Measurements from ENCODE around the gene MAD1L1. TPM values are rescaled to one million over a fixed set of nuclear protein-coding genes. Genes with fewer than 3 reads are reported as not detected.
"Not testable (repeated sequence)": the region's sequence is repeated elsewhere in the genome, so short reads cannot be mapped to it uniquely, and the experiment has no call there.

MAD1L1 gene
- total and polyA plus RNA-seq, 2 donors (not counting 1 experiment from before 2014, with no cell fraction given): 9.8 to 29.4 TPM

- no peaks in the 10 kb centered on the region for H3K9me3 ChIP-seq (ENCODE audit: control insufficient read depth, insufficient read depth, low read depth, low read length)
- H3K4me3 ChIP-seq (replicated peaks in 1 of 4; ENCODE audit: control extremely low read depth in 1 of 4, insufficient read depth in 1 of 4, low read depth in 3 of 4, low read length in 4 of 4): no peak overlapping the region
- H3K4me1 ChIP-seq (ENCODE audit: control insufficient read depth, extremely low read depth, insufficient read depth, low read length): peaks cover 13% of the 10 kb centered on the region
- no peaks in the 10 kb centered on the region for H3K79me2 ChIP-seq (ENCODE audit: control insufficient read depth, insufficient read depth, low read length)
- no peaks in the 10 kb centered on the region for H4K20me1 ChIP-seq (ENCODE audit: control insufficient read depth, extremely low read depth, insufficient read depth, low read length)
- no peaks in the 10 kb centered on the region for H3K27me3 ChIP-seq (ENCODE audit: control insufficient read depth, insufficient read depth, low read length)
- H3K9ac ChIP-seq (ENCODE audit: insufficient read depth, low read length): no peak overlapping the region
- TF ChIP-seq EZH2 (IDR thresholded peaks at IDR 0.05; ENCODE audit: low read length, missing control alignments): no peak
- TF ChIP-seq, protein P1, sequence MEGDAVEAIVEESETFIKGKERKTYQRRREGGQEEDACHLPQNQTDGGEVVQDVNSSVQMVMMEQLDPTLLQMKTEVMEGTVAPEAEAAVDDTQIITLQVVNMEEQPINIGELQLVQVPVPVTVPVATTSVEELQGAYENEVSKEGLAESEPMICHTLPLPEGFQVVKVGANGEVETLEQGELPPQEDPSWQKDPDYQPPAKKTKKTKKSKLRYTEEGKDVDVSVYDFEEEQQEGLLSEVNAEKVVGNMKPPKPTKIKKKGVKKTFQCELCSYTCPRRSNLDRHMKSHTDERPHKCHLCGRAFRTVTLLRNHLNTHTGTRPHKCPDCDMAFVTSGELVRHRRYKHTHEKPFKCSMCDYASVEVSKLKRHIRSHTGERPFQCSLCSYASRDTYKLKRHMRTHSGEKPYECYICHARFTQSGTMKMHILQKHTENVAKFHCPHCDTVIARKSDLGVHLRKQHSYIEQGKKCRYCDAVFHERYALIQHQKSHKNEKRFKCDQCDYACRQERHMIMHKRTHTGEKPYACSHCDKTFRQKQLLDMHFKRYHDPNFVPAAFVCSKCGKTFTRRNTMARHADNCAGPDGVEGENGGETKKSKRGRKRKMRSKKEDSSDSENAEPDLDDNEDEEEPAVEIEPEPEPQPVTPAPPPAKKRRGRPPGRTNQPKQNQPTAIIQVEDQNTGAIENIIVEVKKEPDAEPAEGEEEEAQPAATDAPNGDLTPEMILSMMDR (conservative IDR thresholded peaks at IDR 0.05 in 1 of 2, IDR thresholded peaks at IDR 0.05 in 1 of 2; ENCODE audit: low read depth in 1 of 2, low read length in 2 of 2): no peak
- DNase-seq (ENCODE audit: low read depth in 2 of 2): peak; percentile 65 to 86
- peaks cover 3% of the 10 kb centered on the region for H3K36me3 ChIP-seq (ENCODE audit: control insufficient read depth, insufficient read depth, low read length)
- H2AFZ ChIP-seq (ENCODE audit: low read length): no peak overlapping the region
- peak overlapping the region; percentile 58 for H3K4me2 ChIP-seq (ENCODE audit: extremely low read depth, insufficient read depth, low read length)
- H3K27ac ChIP-seq (ENCODE audit: insufficient read depth, low read length): peak overlapping the region; percentile 47
Observed at GRCh38 chr7:1883031-1883761, 349.5 kb downstream of the MAD1L1 start.

- no peak for DNase-seq (ENCODE audit: low read depth in 2 of 2)
- Histone ChIP-seq H3K36me3 (ENCODE audit: control insufficient read depth, insufficient read depth, low read length) (no peaks in the 10 kb centered on the region), H3K4me3 (replicated peaks in 1 of 4; ENCODE audit: control extremely low read depth in 1 of 4, insufficient read depth in 1 of 4, low read depth in 3 of 4, low read length in 4 of 4) (no peak overlapping the region), H2AFZ (ENCODE audit: low read length) (no peak overlapping the region), H4K20me1 (ENCODE audit: control insufficient read depth, extremely low read depth, insufficient read depth, low read length) (no peaks in the 10 kb centered on the region), H3K27ac (ENCODE audit: insufficient read depth, low read length) (peak overlapping the region; percentile 47), H3K9ac (ENCODE audit: insufficient read depth, low read length) (no peak overlapping the region), H3K4me2 (ENCODE audit: extremely low read depth, insufficient read depth, low read length) (peak overlapping the region; percentile 1), H3K79me2 (ENCODE audit: control insufficient read depth, insufficient read depth, low read length) (no peaks in the 10 kb centered on the region), H3K27me3 (ENCODE audit: control insufficient read depth, insufficient read depth, low read length) (no peaks in the 10 kb centered on the region), H3K4me1 (ENCODE audit: control insufficient read depth, extremely low read depth, insufficient read depth, low read length) (peaks cover 13% of the 10 kb centered on the region), H3K9me3 (ENCODE audit: control insufficient read depth, insufficient read depth, low read depth, low read length) (no peaks in the 10 kb centered on the region)
- no peak for TF ChIP-seq EZH2 (IDR thresholded peaks at IDR 0.05; ENCODE audit: low read length, missing control alignments)
- TF ChIP-seq, protein P1 (conservative IDR thresholded peaks at IDR 0.05 in 1 of 2, IDR thresholded peaks at IDR 0.05 in 1 of 2; ENCODE audit: low read depth in 1 of 2, low read length in 2 of 2): no peak
Observed at GRCh38 chr7:1882451-1882850, 350.3 kb downstream of the MAD1L1 start.

DNA sequence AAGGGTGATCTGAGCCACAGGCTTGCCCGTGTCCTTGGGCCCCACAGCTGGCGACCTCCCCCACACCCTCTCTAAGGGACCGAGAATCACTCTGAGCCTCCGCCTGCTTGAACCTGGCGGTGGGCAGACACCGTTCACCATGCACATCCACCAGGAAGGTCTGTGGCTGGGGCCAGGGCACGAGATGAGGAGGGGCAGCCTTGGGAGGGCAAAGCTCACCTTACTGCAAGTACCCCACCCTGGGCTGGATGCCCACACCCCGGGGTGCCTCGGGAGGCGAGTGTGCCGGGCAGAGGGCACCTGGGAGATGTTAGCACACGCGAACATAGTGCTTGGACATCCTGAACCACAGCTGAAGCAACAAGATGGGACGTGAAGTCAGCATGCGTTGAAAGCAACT lies 350.8 kb downstream of the MAD1L1 start:
- no peak for TF ChIP-seq EZH2 (IDR thresholded peaks at IDR 0.05; ENCODE audit: low read length, missing control alignments)
- TF ChIP-seq, protein P1 (conservative IDR thresholded peaks at IDR 0.05 in 1 of 2, IDR thresholded peaks at IDR 0.05 in 1 of 2; ENCODE audit: low read depth in 1 of 2, low read length in 2 of 2): no peak
- Histone ChIP-seq H3K27me3 (ENCODE audit: control insufficient read depth, insufficient read depth, low read length) (no peaks in the 10 kb centered on the region), H4K20me1 (ENCODE audit: control insufficient read depth, extremely low read depth, insufficient read depth, low read length) (no peaks in the 10 kb centered on the region), H2AFZ (ENCODE audit: low read length) (no peak overlapping the region), H3K36me3 (ENCODE audit: control insufficient read depth, insufficient read depth, low read length) (no peaks in the 10 kb centered on the region), H3K79me2 (ENCODE audit: control insufficient read depth, insufficient read depth, low read length) (no peaks in the 10 kb centered on the region), H3K27ac (ENCODE audit: insufficient read depth, low read length) (no peak overlapping the region), H3K9me3 (ENCODE audit: control insufficient read depth, insufficient read depth, low read depth, low read length) (no peaks in the 10 kb centered on the region), H3K9ac (ENCODE audit: insufficient read depth, low read length) (no peak overlapping the region), H3K4me1 (ENCODE audit: control insufficient read depth, extremely low read depth, insufficient read depth, low read length) (peaks cover 13% of the 10 kb centered on the region), H3K4me2 (ENCODE audit: extremely low read depth, insufficient read depth, low read length) (no peak overlapping the region), H3K4me3 (replicated peaks in 1 of 4; ENCODE audit: control extremely low read depth in 1 of 4, insufficient read depth in 1 of 4, low read depth in 3 of 4, low read length in 4 of 4) (no peak overlapping the region)
- DNase-seq (ENCODE audit: low read depth in 2 of 2): no peak

DNA sequence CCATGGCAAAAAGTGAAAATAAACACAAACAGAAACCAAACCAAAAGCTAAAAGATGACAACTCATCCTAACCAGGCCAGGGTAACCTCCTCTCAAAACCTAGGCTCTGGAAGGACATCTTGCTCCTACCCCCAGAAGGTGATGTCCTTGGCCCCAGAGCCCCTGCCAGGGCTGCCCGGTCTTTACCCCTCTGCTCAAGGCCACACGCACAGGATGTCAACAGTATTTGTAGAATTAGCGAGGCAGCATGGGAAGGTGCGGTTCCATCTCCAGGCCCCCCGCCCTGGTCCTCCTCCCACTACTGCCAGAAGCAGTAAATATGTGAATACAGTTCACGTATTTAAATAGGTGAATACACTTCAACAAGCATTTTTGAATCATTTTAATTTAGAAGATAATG lies 356.1 kb downstream of the MAD1L1 start:
- not testable (repeated sequence) for H3K27me3 ChIP-seq (ENCODE audit: control insufficient read depth, insufficient read depth, low read length); H3K79me2 ChIP-seq (ENCODE audit: control insufficient read depth, insufficient read depth, low read length); H3K4me3 ChIP-seq (replicated peaks in 1 of 4; ENCODE audit: control extremely low read depth in 1 of 4, insufficient read depth in 1 of 4, low read depth in 3 of 4, low read length in 4 of 4); H3K9ac ChIP-seq (ENCODE audit: insufficient read depth, low read length); DNase-seq (ENCODE audit: low read depth in 2 of 2); H3K4me2 ChIP-seq (ENCODE audit: extremely low read depth, insufficient read depth, low read length); H2AFZ ChIP-seq (ENCODE audit: low read length); H3K27ac ChIP-seq (ENCODE audit: insufficient read depth, low read length); H3K9me3 ChIP-seq (ENCODE audit: control insufficient read depth, insufficient read depth, low read depth, low read length); H3K36me3 ChIP-seq (ENCODE audit: control insufficient read depth, insufficient read depth, low read length); H4K20me1 ChIP-seq (ENCODE audit: control insufficient read depth, extremely low read depth, insufficient read depth, low read length); H3K4me1 ChIP-seq (ENCODE audit: control insufficient read depth, extremely low read depth, insufficient read depth, low read length)

Data from fibroblast of lung (primary cell).